Cerebellar nuclear complex (tissue), 1 donor: Measurements from ENCODE around the gene AXL.

Experiments used
- DNase-seq, 2 experiments: peaks; one replicate each; lab custom pipeline; 2025; lab: John Stamatoyannopoulos, UW

The AXL gene

DNA sequence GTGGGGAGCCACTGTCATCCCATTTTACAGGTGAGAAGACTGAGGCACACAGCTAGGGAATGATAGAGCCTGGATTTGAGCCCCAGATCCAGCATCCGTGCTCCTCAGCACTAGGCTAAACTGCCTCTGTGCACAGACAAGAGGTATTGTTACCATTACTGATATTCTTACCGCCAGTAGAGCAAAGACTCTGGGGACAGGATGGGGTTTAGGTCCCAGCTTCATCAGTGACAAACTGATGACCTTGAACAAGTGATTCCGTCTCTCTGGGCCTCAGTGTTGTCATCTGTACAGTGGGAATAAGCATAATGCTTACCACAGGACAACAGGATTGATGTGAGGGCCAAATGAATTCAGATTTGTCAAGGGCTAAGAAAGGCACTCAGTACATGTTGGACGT, 16.5 kb downstream of the AXL start:
- DNase-seq = no peak

DNA sequence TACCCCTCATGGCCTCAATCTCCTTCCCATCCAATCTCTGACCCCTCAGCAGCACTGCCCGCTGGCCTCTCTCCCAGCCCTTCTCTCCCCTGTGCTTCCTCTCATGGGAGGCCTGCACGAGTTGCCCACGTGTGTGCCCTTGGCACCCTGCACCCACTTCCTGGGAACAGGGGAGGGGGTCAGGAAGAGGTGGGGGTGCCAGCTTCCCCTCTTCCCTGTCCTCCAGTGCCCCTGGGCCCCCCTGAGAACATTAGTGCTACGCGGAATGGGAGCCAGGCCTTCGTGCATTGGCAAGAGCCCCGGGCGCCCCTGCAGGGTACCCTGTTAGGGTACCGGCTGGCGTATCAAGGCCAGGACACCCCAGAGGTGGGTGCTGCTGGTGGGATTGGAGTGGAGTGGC, 19.2 kb downstream of the AXL start:
- no peak for DNase-seq

GRCh38 chr19:41239363-41239762, 20.3 kb downstream of the AXL start:
- no peak for DNase-seq

GRCh38 chr19:41239961-41240574, 21.0 kb downstream of the AXL start:
- DNase-seq = no peak

DNA sequence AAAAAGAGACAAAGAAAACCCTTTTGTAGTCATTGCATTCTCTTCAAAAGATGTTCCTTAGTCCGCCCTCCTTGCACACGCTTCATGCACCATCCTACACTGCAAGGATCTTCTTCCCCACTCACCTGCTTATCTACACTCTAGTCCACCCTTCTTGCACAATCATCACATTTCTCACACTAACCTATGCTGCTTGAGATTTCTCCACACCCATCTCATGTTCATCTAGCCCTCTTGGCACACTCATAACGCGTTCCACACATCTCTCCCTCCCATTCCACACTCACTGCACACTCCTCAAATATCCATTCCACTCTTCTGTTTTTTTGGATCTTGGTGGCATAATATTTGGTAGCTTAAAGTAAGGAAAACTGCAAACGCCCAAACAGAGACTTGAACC, 22.8 kb downstream of the AXL start:
- no peak for DNase-seq

- DNase-seq = no peak
Observed at GRCh38 chr19:41244117-41244516, 25.1 kb downstream of the AXL start.

GRCh38 chr19:41245843-41246242, 26.8 kb downstream of the AXL start:
- no peak for DNase-seq

- DNase-seq = no peak
Observed at GRCh38 chr19:41248895-41249294, 29.9 kb downstream of the AXL start.

- no peak for DNase-seq
Observed at GRCh38 chr19:41249707-41250423, 30.8 kb downstream of the AXL start.

GRCh38 chr19:41253660-41254059, 34.6 kb downstream of the AXL start:
- DNase-seq = no peak

- DNase-seq = no peak
Observed at GRCh38 chr19:41255171-41255570, 36.1 kb downstream of the AXL start.

- no peak for DNase-seq
Observed at GRCh38 chr19:41261474-41262190, 42.6 kb downstream of the AXL start.

- DNase-seq = peak; percentile 57 to 61
Observed at GRCh38 chr19:41263042-41263849, 44.2 kb downstream of the AXL start.

DNA sequence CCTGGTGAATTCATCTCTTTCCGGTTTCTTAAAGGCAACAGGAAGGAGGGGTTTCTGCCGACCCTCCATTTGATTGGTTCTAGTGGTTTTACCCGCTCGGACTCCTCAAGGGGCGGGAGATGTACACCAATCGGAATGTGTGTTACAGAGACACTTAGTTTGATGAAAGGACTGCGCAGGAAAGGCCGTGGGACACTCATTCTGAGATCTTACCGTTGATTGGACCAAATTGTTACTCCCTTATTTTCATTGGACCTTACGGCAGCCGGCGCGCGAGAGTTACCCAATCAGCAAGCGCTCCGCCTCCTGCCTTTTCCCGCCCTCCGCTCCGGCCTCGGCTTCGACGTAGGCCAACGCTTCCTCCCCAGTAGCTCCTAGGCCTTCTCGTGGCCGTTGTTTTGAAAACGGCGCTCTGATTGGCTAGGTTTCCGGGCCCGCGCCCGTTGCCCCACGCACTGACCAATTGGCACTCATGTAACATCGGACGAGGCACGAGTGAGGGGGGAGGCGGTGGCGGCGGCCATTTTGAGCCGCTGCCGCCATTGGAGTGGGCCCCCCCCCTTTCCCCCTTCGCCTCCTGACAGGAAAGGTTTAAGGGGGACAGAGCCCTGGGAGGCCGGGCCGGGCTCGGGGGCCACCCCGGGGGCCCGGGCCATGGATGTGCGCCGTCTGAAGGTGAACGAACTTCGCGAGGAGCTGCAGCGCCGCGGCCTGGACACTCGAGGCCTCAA, 45.0 kb downstream of the AXL start, which contains the start of gene HNRNPUL1:
Gene HNRNPUL1 (plus strand): TSS at position 523 of the 731 bp plus-strand sequence. CDS start 132 bp downstream, at position 655.
- DNase-seq = peak; percentile 95 to 99

- DNase-seq = no peak
Observed at GRCh38 chr19:41264581-41265394, 45.8 kb downstream of the AXL start.

DNA sequence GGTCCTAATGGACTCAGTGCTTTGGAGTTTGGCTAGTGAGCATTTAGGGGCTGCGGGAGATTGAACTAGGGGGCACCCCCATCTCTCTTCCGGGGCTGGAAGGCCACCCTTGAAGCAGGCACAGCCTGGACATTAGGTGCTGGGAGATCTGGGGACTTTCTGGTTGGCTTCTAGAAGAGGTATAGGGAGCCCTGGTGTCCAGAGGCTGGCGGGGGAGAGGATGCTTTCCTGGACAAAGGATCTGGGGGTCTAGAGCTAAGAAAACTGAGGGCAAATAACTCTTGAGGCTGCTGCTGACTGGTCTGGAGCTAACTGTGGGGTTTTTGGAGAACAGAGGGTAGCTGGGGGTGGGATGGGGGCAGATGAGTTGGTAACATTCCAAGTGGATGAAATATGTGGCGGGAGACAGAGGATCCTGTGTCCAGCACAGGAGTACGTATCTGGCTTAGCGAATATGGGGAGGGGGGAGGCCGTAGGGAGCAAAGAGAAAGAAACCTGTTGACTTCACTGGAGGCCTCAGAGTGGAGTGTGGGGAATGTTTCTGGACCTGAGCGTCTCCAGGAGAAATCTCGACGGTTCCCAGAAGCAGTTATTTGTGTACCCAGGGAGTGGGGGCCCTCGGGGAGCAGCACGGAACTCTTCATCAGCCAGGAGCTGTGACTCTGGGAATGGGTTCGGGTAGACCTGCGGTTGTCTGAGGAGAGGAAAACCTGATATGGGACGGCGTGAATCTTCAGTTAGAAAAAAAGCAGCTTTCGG, 46.6 kb downstream of the AXL start:
- DNase-seq = no peak

GRCh38 chr19:41269055-41269454, 50.0 kb downstream of the AXL start:
- no peak for DNase-seq

DNA sequence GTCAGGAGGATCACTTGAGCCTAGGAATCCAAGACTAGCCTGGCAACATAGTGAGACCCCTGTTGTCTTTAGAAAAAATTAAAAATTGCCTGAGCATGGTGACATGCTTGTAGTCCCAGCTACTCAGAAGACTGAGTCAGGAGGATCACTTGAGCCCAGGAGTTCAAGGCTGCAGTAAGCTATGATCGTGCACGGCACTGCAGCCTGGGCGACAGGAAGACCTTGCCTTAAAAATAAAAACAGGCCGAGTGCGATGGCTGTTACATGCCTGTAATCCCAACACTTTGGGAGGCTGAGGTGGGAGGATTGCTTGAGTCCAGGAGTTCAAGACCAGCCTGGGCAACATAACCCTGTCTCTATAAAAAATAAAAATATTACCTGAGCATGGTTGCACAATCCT, 50.5 kb downstream of the AXL start:
- no peak for DNase-seq

- no peak for DNase-seq
Observed at GRCh38 chr19:41273076-41273475, 54.1 kb downstream of the AXL start.

DNA sequence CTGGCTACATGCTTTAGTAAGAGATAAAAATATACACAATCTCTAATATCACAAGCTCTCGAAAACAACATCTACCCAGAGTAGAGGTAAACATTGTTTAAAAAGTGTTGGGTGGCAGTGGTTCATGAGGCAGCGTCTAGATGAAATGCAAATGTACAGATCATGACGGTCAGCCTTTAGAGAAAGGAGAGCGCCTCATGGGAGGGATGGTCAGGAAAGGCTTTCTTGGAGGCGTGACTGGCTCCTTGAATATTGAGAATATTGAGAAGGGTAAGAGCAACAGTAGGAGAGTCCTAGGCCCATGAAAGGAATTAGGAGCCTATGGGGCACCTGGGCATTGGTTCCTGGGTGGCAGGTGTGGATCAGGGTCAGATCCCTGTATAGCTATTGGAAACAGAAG, 55.8 kb downstream of the AXL start:
- no peak for DNase-seq
